ENCODE measurements around the gene PARD3.

Gene PARD3

GRCh38 chr10:34213193-34213804 is 601.8 kb downstream of the PARD3 start:
- TF ChIP-seq POLR2AphosphoS5 (IDR thresholded peaks at IDR 0.05; ENCODE audit: low read depth, low read length) (no peak), FOXP2 (optimal IDR thresholded peaks at IDR 0.05; ENCODE audit: borderline replicate concordance, extremely low read depth, extremely low read length, insufficient read depth) (no peak), REST (IDR thresholded peaks at IDR 0.05; ENCODE audit: insufficient read depth in 1 of 2, low read depth in 2 of 2, low read length in 2 of 2) (no peak), SIN3A (IDR thresholded peaks at IDR 0.05; ENCODE audit: borderline replicate concordance, insufficient read depth, low read length) (no peak), TAF1 (IDR thresholded peaks at IDR 0.05; ENCODE audit: borderline replicate concordance, insufficient read depth, low read length) (no peak)

GRCh38 chr10:34207343-34207742 is 607.8 kb downstream of the PARD3 start:
- TF ChIP-seq TAF1 (IDR thresholded peaks at IDR 0.05; ENCODE audit: borderline replicate concordance, insufficient read depth, low read length) (no peak), REST (IDR thresholded peaks at IDR 0.05; ENCODE audit: insufficient read depth in 1 of 2, low read depth in 2 of 2, low read length in 2 of 2) (no peak), SIN3A (IDR thresholded peaks at IDR 0.05; ENCODE audit: borderline replicate concordance, insufficient read depth, low read length) (no peak), FOXP2 (optimal IDR thresholded peaks at IDR 0.05; ENCODE audit: borderline replicate concordance, extremely low read depth, extremely low read length, insufficient read depth) (no peak), POLR2AphosphoS5 (IDR thresholded peaks at IDR 0.05; ENCODE audit: low read depth, low read length) (no peak)

- no peak for TF ChIP-seq SIN3A (IDR thresholded peaks at IDR 0.05; ENCODE audit: borderline replicate concordance, insufficient read depth, low read length)
- TF ChIP-seq POLR2AphosphoS5 (IDR thresholded peaks at IDR 0.05; ENCODE audit: low read depth, low read length): no peak
- TF ChIP-seq REST (IDR thresholded peaks at IDR 0.05; ENCODE audit: insufficient read depth in 1 of 2, low read depth in 2 of 2, low read length in 2 of 2): no peak
- TF ChIP-seq FOXP2 (optimal IDR thresholded peaks at IDR 0.05; ENCODE audit: borderline replicate concordance, extremely low read depth, extremely low read length, insufficient read depth): no peak
- no peak for TF ChIP-seq TAF1 (IDR thresholded peaks at IDR 0.05; ENCODE audit: borderline replicate concordance, insufficient read depth, low read length)
Observed at GRCh38 chr10:34206935-34207268, 608.2 kb downstream of the PARD3 start.

- TF ChIP-seq REST (IDR thresholded peaks at IDR 0.05; ENCODE audit: insufficient read depth in 1 of 2, low read depth in 2 of 2, low read length in 2 of 2) (no peak), POLR2AphosphoS5 (IDR thresholded peaks at IDR 0.05; ENCODE audit: low read depth, low read length) (no peak)
Observed at GRCh38 chr10:34206078-34206934, 608.8 kb downstream of the PARD3 start.
